NCI-H1092 (cell line): ENCODE data around the gene NUP133.
"Not testable (repeated sequence)": the region's sequence is repeated elsewhere in the genome, so short reads cannot be mapped to it uniquely, and the experiment has no call there.

Experiments
- DNase-seq: peaks from one replicate; lab custom pipeline; 2025; lab: John Stamatoyannopoulos, UW

NUP133 gene

GRCh38 chr1:229412056-229412455, 96.1 kb downstream of the NUP133 start:
- DNase-seq, result peak; percentile 11

GRCh38 chr1:229411434-229412055, 96.6 kb downstream of the NUP133 start:
- no peak for DNase-seq

GRCh38 chr1:229410692-229411433, 97.3 kb downstream of the NUP133 start:
- DNase-seq, result peak; percentile 98

GRCh38 chr1:229410370-229410691, 97.8 kb downstream of the NUP133 start:
- no peak for DNase-seq

GRCh38 chr1:229409616-229410369, 98.3 kb downstream of the NUP133 start:
- peak; percentile 40 for DNase-seq

- no peak for DNase-seq
Measured at GRCh38 chr1:229408458-229409037, 99.6 kb downstream of the NUP133 start.

GRCh38 chr1:229407206-229408026, 100.7 kb downstream of the NUP133 start:
- no peak for DNase-seq

- DNase-seq, result peak; percentile 72
Measured at GRCh38 chr1:229406798-229407197, 101.3 kb downstream of the NUP133 start.

GRCh38 chr1:229403573-229403972, 104.6 kb downstream of the NUP133 start:
- DNase-seq, result no peak

- no peak for DNase-seq
Measured at GRCh38 chr1:229402993-229403392, 105.1 kb downstream of the NUP133 start.

- not testable (repeated sequence) for DNase-seq
Measured at GRCh38 chr1:229402329-229402728, 105.8 kb downstream of the NUP133 start.

- no peak for DNase-seq
Measured at GRCh38 chr1:229397762-229398161, 110.4 kb downstream of the NUP133 start.

- DNase-seq, result no peak
Measured at GRCh38 chr1:229396585-229397206, 111.4 kb downstream of the NUP133 start.

- not testable (repeated sequence) for DNase-seq
Measured at GRCh38 chr1:229394517-229394916, 113.6 kb downstream of the NUP133 start.

GRCh38 chr1:229392936-229393335, 115.2 kb downstream of the NUP133 start:
- no peak for DNase-seq
